Parathyroid adenoma (tissue), 2 donors: ENCODE data around the gene INTS12.

Source experiments
- H2AFZ ChIP-seq: fragments of 300-600 bp; sonication (generic); one replicate; pipeline ENCODE4 v1.7.0; 2017; ENCODE audit warnings: antibody characterized with exemption, mild to moderate bottlenecking
- H3K27ac ChIP-seq: fragments of 300-600 bp; sonication (generic); one replicate; pipeline ENCODE4 v1.7.0; 2017
- H3K27me3 ChIP-seq: fragments of 300-600 bp; sonication (generic); one replicate; pipeline ENCODE4 v1.7.0; 2017; ENCODE audit warnings: low read length; ENCODE audit not compliant: control insufficient read depth, insufficient read depth
- H3K36me3 ChIP-seq: fragments of 300-600 bp; sonication (generic); one replicate; pipeline ENCODE4 v1.7.0; 2017; ENCODE audit warnings: low read length; ENCODE audit not compliant: control insufficient read depth, insufficient read depth
- H3K4me1 ChIP-seq: fragments of 300-600 bp; sonication (generic); one replicate; pipeline ENCODE4 v1.7.0; 2017; ENCODE audit warnings: control low read depth
- H3K4me2 ChIP-seq: fragments of 300-600 bp; sonication (generic); one replicate; pipeline ENCODE4 v1.7.0; 2017; ENCODE audit warnings: low read length
- H3K4me3 ChIP-seq: fragments of 300-600 bp; sonication (generic); one replicate; pipeline ENCODE4 v1.7.0; 2017; ENCODE audit warnings: low read depth, low read length
- H3K79me2 ChIP-seq: fragments of 300-600 bp; sonication (generic); one replicate; pipeline ENCODE4 v1.7.0; 2017; ENCODE audit warnings: control low read depth
- H3K9ac ChIP-seq: fragments of 300-600 bp; sonication (generic); one replicate; pipeline ENCODE4 v1.7.0; 2017; ENCODE audit warnings: mild to moderate bottlenecking
- H3K9me3 ChIP-seq: fragments of 300-600 bp; sonication (generic); one replicate; pipeline ENCODE4 v1.7.0; 2017; ENCODE audit warnings: low read length; ENCODE audit not compliant: control insufficient read depth
- CTCF ChIP-seq: fragments of 300-600 bp; sonication (generic); IDR thresholded peaks from one replicate; pipeline ENCODE4 v1.7.0; 2017; ENCODE audit warnings: antibody characterized with exemption, mild to moderate bottlenecking
- donor health status: primary hyperparathyroidism.

Gene INTS12

GRCh38 chr4:105671301-105671700 is 37.2 kb downstream of the INTS12 start:
- Histone ChIP-seq H3K27me3 (no peaks in the 10 kb centered on the region), H3K4me2 (no peak overlapping the region), H3K36me3 (no peaks in the 10 kb centered on the region), H2AFZ (no peak overlapping the region), H3K9ac (no peak overlapping the region), H3K27ac (no peak overlapping the region), H3K79me2 (no peaks in the 10 kb centered on the region), H3K4me1 (no peaks in the 10 kb centered on the region), H3K4me3 (no peak overlapping the region), H3K9me3 (no peaks in the 10 kb centered on the region)
- no peak for TF ChIP-seq CTCF

- Histone ChIP-seq H2AFZ (no peak overlapping the region), H3K4me3 (no peak overlapping the region), H3K79me2 (no peaks in the 10 kb centered on the region), H3K4me1 (no peaks in the 10 kb centered on the region), H3K27ac (no peak overlapping the region), H3K9ac (no peak overlapping the region), H3K9me3 (no peaks in the 10 kb centered on the region), H3K27me3 (no peaks in the 10 kb centered on the region), H3K36me3 (no peaks in the 10 kb centered on the region), H3K4me2 (no peak overlapping the region)
- TF ChIP-seq CTCF: no peak
Measured at GRCh38 chr4:105670684-105671083, 37.8 kb downstream of the INTS12 start.

GRCh38 chr4:105666693-105667092 is 41.8 kb downstream of the INTS12 start:
- Histone ChIP-seq H3K4me2 (no peak overlapping the region), H3K27me3 (no peaks in the 10 kb centered on the region), H2AFZ (no peak overlapping the region), H3K9ac (no peak overlapping the region), H3K4me1 (no peaks in the 10 kb centered on the region), H3K4me3 (no peak overlapping the region), H3K36me3 (no peaks in the 10 kb centered on the region), H3K79me2 (no peaks in the 10 kb centered on the region), H3K9me3 (no peaks in the 10 kb centered on the region), H3K27ac (no peak overlapping the region)
- TF ChIP-seq CTCF: no peak

GRCh38 chr4:105662935-105663675 is 45.4 kb downstream of the INTS12 start:
- H3K9me3 ChIP-seq: no peaks in the 10 kb centered on the region
- no peak for TF ChIP-seq CTCF
- H3K36me3 ChIP-seq: no peaks in the 10 kb centered on the region
- no peak overlapping the region for H2AFZ ChIP-seq
- no peak overlapping the region for H3K4me2 ChIP-seq
- H3K9ac ChIP-seq: no peak overlapping the region
- H3K4me3 ChIP-seq: no peak overlapping the region
- no peaks in the 10 kb centered on the region for H3K27me3 ChIP-seq
- no peaks in the 10 kb centered on the region for H3K79me2 ChIP-seq
- H3K27ac ChIP-seq: no peak overlapping the region
- H3K4me1 ChIP-seq: no peaks in the 10 kb centered on the region

- Histone ChIP-seq H3K4me2 (no peak overlapping the region), H3K9ac (no peak overlapping the region), H3K4me3 (no peak overlapping the region), H3K9me3 (no peaks in the 10 kb centered on the region), H3K79me2 (no peaks in the 10 kb centered on the region), H2AFZ (no peak overlapping the region), H3K36me3 (no peaks in the 10 kb centered on the region), H3K27ac (no peak overlapping the region), H3K4me1 (no peaks in the 10 kb centered on the region), H3K27me3 (no peaks in the 10 kb centered on the region)
- no peak for TF ChIP-seq CTCF
Measured at GRCh38 chr4:105661028-105661427, 47.5 kb downstream of the INTS12 start.
